Measurements from ENCODE around the gene C12orf43.

Gene C12orf43

DNA sequence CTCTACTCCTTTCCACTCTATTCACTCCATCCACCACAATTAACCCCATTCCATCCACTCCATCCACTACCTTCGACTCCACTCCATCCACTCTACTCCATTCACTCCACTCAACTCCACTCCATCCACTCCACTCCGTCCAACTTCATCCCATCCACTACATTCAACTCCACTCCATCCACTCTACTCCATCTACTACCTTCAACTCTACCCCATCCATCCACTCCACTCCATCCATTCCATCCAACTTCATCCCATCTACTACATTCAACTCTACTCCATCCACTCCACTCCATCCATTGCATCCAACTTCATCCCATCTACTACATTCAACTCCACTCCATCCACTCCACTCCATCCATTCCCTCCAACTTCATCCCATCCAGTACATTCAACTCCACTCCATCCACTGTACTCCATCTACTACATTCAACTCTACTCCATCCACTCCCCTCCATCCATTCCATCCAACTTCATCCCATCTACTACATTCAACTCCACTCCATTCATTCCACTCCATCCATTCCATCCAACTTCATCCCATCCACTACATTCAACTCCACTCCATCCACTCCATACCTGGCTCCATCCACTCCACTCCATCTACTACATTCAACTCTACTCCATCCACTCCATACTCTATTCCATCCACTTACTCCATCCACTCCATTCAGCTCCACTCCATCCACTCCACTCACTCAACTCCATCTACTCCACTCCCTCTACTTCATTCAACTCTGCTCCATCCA lies 21.5 kb downstream of the C12orf43 start:
- TF ChIP-seq, protein P1, sequence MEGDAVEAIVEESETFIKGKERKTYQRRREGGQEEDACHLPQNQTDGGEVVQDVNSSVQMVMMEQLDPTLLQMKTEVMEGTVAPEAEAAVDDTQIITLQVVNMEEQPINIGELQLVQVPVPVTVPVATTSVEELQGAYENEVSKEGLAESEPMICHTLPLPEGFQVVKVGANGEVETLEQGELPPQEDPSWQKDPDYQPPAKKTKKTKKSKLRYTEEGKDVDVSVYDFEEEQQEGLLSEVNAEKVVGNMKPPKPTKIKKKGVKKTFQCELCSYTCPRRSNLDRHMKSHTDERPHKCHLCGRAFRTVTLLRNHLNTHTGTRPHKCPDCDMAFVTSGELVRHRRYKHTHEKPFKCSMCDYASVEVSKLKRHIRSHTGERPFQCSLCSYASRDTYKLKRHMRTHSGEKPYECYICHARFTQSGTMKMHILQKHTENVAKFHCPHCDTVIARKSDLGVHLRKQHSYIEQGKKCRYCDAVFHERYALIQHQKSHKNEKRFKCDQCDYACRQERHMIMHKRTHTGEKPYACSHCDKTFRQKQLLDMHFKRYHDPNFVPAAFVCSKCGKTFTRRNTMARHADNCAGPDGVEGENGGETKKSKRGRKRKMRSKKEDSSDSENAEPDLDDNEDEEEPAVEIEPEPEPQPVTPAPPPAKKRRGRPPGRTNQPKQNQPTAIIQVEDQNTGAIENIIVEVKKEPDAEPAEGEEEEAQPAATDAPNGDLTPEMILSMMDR (conservative IDR thresholded peaks at IDR 0.05): no peak
- H3K27ac ChIP-seq: no peak overlapping the region

DNA sequence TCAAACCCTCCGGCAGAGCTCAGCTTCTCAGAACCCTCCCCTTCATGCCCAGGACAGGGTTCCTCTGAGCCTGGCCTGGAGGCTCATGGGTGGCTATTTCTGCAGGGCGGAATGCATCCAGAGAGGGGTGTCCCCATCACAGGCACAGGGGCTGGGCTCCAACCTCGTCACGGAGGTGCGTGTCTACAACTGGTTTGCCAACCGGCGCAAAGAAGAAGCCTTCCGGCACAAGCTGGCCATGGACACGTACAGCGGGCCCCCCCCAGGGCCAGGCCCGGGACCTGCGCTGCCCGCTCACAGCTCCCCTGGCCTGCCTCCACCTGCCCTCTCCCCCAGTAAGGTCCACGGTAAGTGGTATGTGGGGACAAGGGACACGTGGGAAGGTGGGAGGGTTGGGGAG lies 22.2 kb downstream of the C12orf43 start:
- TF ChIP-seq, protein P1 (conservative IDR thresholded peaks at IDR 0.05): no peak
- H3K27ac ChIP-seq: no peak overlapping the region

DNA sequence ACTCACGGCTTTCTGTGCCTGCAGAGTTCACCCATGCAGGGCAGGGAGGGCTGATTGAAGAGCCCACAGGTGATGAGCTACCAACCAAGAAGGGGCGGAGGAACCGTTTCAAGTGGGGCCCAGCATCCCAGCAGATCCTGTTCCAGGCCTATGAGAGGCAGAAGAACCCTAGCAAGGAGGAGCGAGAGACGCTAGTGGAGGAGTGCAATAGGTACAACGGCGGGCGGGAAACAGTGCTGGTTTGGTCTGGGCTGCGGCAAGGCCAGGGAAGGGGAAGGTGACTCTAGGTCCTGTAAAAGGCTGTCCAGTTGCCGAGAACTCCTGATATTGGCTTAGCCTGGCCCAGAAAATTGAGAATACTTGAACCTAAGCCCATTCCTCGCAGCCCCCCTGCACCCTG lies 22.8 kb downstream of the C12orf43 start:
- TF ChIP-seq, protein P1 (conservative IDR thresholded peaks at IDR 0.05): no peak
- no peak overlapping the region for H3K27ac ChIP-seq

DNA sequence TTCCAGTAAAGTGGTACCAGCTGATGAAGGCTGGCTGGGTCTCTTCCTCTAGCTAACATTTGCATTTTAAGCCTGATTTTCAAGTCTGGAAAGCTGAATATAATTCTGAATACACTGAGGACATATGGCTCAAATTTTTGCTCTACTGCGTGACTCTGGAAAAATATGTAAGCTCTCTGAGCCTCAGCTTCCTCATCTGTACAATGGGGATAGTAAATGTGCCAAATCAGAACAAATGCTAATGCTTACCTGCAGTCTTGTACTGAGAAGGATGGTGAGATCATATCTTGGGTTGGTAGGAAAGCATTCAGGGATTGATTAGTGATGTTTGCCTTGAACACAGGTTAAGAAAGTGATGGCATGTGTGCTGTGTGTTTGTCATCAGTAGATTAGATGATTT lies 23.3 kb downstream of the C12orf43 start:
- H3K27ac ChIP-seq: no peak overlapping the region
- TF ChIP-seq, protein P1 (conservative IDR thresholded peaks at IDR 0.05): no peak

DNA sequence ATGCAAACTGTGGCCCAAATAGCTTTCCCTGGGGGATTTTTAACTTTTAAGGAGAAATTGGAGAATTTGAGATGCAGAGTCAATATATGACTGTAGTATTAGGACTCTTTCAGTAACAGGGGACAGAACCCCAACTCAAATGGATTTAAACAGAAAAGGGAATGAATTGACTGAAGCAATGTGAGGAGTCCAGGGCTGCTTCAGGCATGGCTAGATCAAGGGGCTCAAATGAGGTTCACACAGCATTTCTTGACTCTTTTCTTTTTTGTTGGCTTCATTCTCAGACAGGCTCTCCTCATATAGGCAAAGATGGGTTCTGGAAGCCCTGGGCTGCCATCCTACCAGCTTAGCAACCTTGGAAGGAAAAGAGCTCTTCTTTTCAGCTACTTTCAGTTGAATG lies 24.3 kb downstream of the C12orf43 start:
- TF ChIP-seq, protein P1 (conservative IDR thresholded peaks at IDR 0.05): no peak

DNA sequence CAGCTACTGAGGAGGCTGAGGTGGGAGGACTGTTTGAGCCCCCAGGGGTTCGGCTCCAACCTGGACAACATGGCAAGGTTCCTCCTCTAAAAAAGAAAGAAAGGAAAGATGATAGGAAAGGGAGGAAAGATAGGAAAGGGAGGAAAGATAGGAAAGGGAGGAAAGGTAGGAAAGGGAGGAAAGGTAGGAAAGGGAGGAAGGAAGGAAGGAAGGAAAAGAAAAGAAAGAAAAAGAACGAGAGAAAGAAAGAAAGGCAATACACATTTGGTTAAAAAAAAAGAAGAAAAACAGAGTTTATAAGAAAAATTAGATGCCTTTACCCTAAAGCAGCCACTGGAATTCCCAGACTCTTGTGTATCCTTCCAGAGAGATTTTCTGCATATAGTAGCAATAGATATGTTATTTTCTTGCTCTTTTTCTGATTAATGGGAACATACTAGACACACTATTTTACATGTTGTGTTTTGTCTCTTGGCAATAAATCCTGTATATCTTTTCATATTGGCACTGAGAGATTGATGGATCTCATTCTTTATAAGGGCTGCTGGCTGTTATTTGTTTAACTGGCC lies 25.7 kb downstream of the C12orf43 start:
- TF ChIP-seq, protein P1 (conservative IDR thresholded peaks at IDR 0.05): no peak

More for the DNA sequence above, 24.3 kb downstream of the C12orf43 start:
- no peak overlapping the region for H3K27ac ChIP-seq

DNA sequence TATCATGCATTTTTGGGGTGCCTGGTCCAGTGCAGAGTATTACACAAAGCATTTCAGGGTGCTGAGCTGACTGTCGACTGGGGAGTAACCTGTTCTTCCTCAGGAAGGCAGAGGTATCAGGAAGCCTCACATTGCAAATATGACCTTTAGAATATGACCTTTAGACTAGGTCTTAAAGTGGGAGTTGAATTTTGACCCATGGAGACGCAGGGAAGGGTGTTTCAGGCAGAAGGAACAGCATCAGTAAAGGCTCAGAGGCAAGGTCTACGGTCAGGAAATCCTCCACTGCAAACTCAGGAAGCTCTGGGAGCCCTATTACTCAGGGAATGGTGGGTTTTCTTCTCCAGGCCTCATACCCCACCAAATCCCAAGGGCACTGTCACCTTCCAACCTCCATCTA lies 26.6 kb downstream of the C12orf43 start:
- H3K27ac ChIP-seq: no peak overlapping the region
- TF ChIP-seq, protein P1 (conservative IDR thresholded peaks at IDR 0.05): no peak

More for the DNA sequence above, 25.7 kb downstream of the C12orf43 start:
- H3K27ac ChIP-seq: no peak overlapping the region

All from VCaP (cell line).